Caco-2 (cell line): ENCODE measurements around the gene ABCB8. TPM values are rescaled to one million over a fixed set of nuclear protein-coding genes. Genes with fewer than 3 reads are reported as not detected.

Experiments used
- BruUV-seq: library from RNA; stranded (reverse); fragments of 400-500 nt; replicated peaks from 2 replicates; lab custom pipeline; 2021; lab: Mats Ljungman, UMichigan
- CTCF ChIA-PET: fragments of 300-600 bp; sonication (Branson Sonifier 250); formaldehyde crosslinking; loops from one replicate; lab custom pipeline; 2022; ENCODE audit warnings: antibody characterized with exemption; lab: Charles Lee
- POLR2A ChIA-PET: fragments of 300-600 bp; sonication (Branson Sonifier 250); formaldehyde crosslinking; loops from one replicate; lab custom pipeline; 2022; ENCODE audit warnings: antibody characterized with exemption; lab: Charles Lee
- DNase-seq, 2 experiments: peaks; one replicate each; pipeline versions ENCODE4 v3.0.0 to v3.0.0-alpha.2; 2020 to 2022
- H3K27me3 ChIP-seq: replicated peaks from 2 replicates; pipeline ENCODE4 v1.6.0; 2011; ENCODE audit warnings: low read length; ENCODE audit not compliant: control insufficient read depth, insufficient read depth
- H3K36me3 ChIP-seq: 2 replicates; pipeline ENCODE4 v1.5.1; 2011; ENCODE audit warnings: low read length; ENCODE audit not compliant: control insufficient read depth, insufficient read depth
- H3K4me1 ChIP-seq: fragments of 250-450 bp; sonication (Bioruptor Pico); 2 replicates; pipeline ENCODE4 v1.5.1; 2020; ENCODE audit warnings: mild to moderate bottlenecking
- H3K4me3 ChIP-seq: 2 replicates; pipeline ENCODE4 v1.5.1; 2011; ENCODE audit warnings: low read depth, mild to moderate bottlenecking, control low read depth, low read length
- H3K9me3 ChIP-seq: fragments of 250-450 bp; sonication (Bioruptor Pico); 2 replicates; pipeline ENCODE4 v1.5.1; 2020; ENCODE audit warnings: mild to moderate bottlenecking, moderate library complexity
- H3K27ac Mint-ChIP-seq: one replicate; pipeline ENCODE4 v1.8.0; 2022; ENCODE audit warnings: mixed read lengths; ENCODE audit not compliant: unreplicated experiment
- H3K27me3 Mint-ChIP-seq: one replicate; pipeline ENCODE4 v1.8.0; 2022; ENCODE audit warnings: mixed read lengths; ENCODE audit not compliant: insufficient read depth, unreplicated experiment
- H3K36me3 Mint-ChIP-seq: one replicate; pipeline ENCODE4 v1.8.0; 2022; ENCODE audit warnings: mild to moderate bottlenecking, mixed read lengths; ENCODE audit not compliant: insufficient read depth, unreplicated experiment
- H3K4me1 Mint-ChIP-seq: one replicate; pipeline ENCODE4 v1.8.0; 2022; ENCODE audit warnings: low read depth, mixed read lengths; ENCODE audit not compliant: unreplicated experiment
- H3K4me3 Mint-ChIP-seq: one replicate; pipeline ENCODE4 v1.8.0; 2022; ENCODE audit warnings: mild to moderate bottlenecking, moderate library complexity, mixed read lengths; ENCODE audit not compliant: unreplicated experiment
- H3K9me3 Mint-ChIP-seq: one replicate; pipeline ENCODE4 v1.8.0; 2022; ENCODE audit warnings: mixed read lengths; ENCODE audit not compliant: unreplicated experiment
- intact Hi-C: fragments of 100-400 bp; cut with micrococcal nuclease; formaldehyde crosslinking; loops from one replicate; pipeline ENCODE4 v1.10.0; 2022; ENCODE audit not compliant: unreplicated experiment
- total RNA-seq: library from RNA; stranded (reverse); gene quantifications from 2 replicates; pipeline ENCODE4 v1.2.3, GENCODE V29; 2022
- TF ChIP-seq, protein P1 (sequence below), 2 experiments: fragments of 200-600 bp in 1 of 2; IDR thresholded peaks; 1 replicate in 1 of 2; 2 replicates in 1 of 2; pipeline versions ENCODE4 v1.5.1 to v1.8.0; 2011 to 2022; ENCODE audit warnings: antibody characterized with exemption in 1 of 2, control low read depth in 1 of 2, inconsistent platforms in 1 of 2, low read depth in 1 of 2, low read length in 1 of 2, mild to moderate bottlenecking in 1 of 2, moderate library complexity in 1 of 2; ENCODE audit not compliant: insufficient read depth in 1 of 2, severe bottlenecking in 1 of 2, unreplicated experiment in 1 of 2

The ABCB8 gene
- total RNA-seq, 1 experiment from 2014 or later = 30.8 TPM

DNA sequence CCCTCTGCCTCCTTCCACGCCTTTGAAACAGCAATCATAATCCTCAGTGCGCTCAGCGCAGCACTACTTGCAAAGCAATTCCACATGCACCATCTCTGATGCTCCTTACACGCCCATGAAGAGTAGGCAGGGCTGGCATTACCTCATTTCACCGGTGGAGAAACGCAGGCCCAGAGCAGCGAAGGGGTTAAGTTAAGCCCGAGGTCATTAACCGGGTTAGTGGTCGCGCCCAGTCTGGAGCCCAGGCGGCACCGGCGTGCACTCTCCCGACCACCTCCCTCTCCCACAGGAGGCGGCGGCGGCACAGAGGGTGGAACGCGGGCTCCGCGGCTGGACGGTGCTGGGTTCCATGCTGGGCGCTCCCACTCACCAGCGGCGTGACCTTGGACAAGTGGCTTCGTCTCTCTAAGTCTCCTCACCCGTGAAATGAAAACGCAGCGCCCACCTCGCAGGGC is 51.8 kb downstream of the ABCB8 start:
- H3K27me3 ChIP-seq = no peaks in the 10 kb centered on the region
- TF ChIP-seq, protein P1, sequence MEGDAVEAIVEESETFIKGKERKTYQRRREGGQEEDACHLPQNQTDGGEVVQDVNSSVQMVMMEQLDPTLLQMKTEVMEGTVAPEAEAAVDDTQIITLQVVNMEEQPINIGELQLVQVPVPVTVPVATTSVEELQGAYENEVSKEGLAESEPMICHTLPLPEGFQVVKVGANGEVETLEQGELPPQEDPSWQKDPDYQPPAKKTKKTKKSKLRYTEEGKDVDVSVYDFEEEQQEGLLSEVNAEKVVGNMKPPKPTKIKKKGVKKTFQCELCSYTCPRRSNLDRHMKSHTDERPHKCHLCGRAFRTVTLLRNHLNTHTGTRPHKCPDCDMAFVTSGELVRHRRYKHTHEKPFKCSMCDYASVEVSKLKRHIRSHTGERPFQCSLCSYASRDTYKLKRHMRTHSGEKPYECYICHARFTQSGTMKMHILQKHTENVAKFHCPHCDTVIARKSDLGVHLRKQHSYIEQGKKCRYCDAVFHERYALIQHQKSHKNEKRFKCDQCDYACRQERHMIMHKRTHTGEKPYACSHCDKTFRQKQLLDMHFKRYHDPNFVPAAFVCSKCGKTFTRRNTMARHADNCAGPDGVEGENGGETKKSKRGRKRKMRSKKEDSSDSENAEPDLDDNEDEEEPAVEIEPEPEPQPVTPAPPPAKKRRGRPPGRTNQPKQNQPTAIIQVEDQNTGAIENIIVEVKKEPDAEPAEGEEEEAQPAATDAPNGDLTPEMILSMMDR (IDR thresholded peaks at IDR 0.05; ENCODE audit: insufficient read depth in 1 of 2, low read depth in 1 of 2, low read length in 1 of 2, severe bottlenecking in 1 of 2, unreplicated experiment in 1 of 2) = no peak
- H3K9me3 Mint-ChIP-seq = no peaks in the 10 kb centered on the region
- no peaks in the 10 kb centered on the region for H3K36me3 ChIP-seq
- BruUV-seq = TSS peak; percentile 51
- H3K9me3 ChIP-seq = no peaks in the 10 kb centered on the region
- POLR2A ChIA-PET = interaction anchor here (1.0 to 1.8 kb wide), 4 partner anchors 12 to 54 kb away, joined by 3 to 25 read pairs (median 12); partner anchors contain the start of gene ABCB8
- peak; percentile 44 to 51 for DNase-seq
- H3K27ac Mint-ChIP-seq = peak overlapping the region; percentile 55
- intact Hi-C loops = loop anchor here (1.0 kb wide), 1 partner anchor 18 kb away; no protein-coding TSS in a partner anchor
- H3K4me1 Mint-ChIP-seq = peaks cover 9% of the 10 kb centered on the region
- H3K4me3 Mint-ChIP-seq = peak overlapping the region; percentile 93
- H3K36me3 Mint-ChIP-seq = peaks cover 59% of the 10 kb centered on the region
- H3K4me1 ChIP-seq = peaks cover 22% of the 10 kb centered on the region
- H3K27me3 Mint-ChIP-seq = no peaks in the 10 kb centered on the region
- peak overlapping the region; percentile 98 for H3K4me3 ChIP-seq
- CTCF ChIA-PET = interaction anchor here (0.9 to 1.6 kb wide), 3 partner anchors 18 to 62 kb away, joined by 3 to 13 read pairs (median 5); no protein-coding TSS in a partner anchor

DNA sequence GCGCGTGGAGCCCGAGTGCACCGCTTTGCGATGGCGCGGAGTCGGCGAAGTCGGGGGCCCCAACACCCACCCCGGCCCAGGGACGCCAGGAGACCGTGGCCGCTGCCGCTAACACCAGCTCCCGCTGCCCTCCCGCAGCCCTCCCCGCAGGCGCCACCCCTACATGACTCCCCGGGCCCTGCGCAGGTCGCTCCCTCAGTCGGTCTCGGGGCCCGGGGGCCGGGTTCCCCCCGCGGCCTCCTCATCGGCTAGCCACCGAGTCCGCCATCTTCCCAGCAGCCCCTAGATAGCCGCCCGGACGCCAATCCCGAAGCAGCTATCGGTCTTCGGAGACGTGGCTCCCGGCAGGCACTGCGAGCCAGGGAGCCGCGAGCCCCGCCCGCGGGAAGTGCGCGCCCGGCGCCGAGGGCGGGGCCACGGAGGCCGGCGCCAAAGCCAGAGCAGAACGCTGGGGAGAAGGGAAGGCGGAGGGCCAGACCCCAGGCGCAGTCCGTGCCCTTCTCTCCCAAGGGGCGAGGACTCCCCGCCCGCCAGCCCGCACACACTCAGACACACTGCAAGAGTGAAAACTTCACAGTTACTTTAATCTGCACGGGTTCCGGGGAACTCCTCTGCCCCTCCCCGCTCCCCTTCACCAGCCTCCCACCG is 52.4 kb downstream of the ABCB8 start, which contains the start of gene FASTK:
TSS of gene FASTK (minus strand) at position 288 of the 648 bp plus-strand sequence. CDS start at position 245, 43 bp downstream.
- peak within 1 kb of the TSS; percentile 98 for H3K4me3 ChIP-seq
- intact Hi-C loops = loop anchor here (1.0 kb wide), 1 partner anchor 18 kb away; no protein-coding TSS in a partner anchor
- no peaks in the 10 kb centered on the region for H3K36me3 ChIP-seq
- H3K4me3 Mint-ChIP-seq = peak within 1 kb of the TSS; percentile 93
- H3K27me3 Mint-ChIP-seq = no peaks in the 10 kb centered on the region
- CTCF ChIA-PET = interaction anchor here (0.6 to 1.6 kb wide), 4 partner anchors 18 to 62 kb away, joined by 3 to 13 read pairs (median 4); partner anchors contain the start of gene CDK5
- no peaks in the 10 kb centered on the region for H3K27me3 ChIP-seq
- no peaks in the 10 kb centered on the region for H3K9me3 ChIP-seq
- DNase-seq = peak; percentile 91 to 92
- H3K9me3 Mint-ChIP-seq = no peaks in the 10 kb centered on the region
- H3K4me1 Mint-ChIP-seq = peaks cover 13% of the 10 kb centered on the region
- peak within 1 kb of the TSS; percentile 87 for H3K27ac Mint-ChIP-seq
- BruUV-seq = no TSS peak
- TF ChIP-seq, protein P1 (IDR thresholded peaks at IDR 0.05; ENCODE audit: insufficient read depth in 1 of 2, low read depth in 1 of 2, low read length in 1 of 2, severe bottlenecking in 1 of 2, unreplicated experiment in 1 of 2) = no peak
- H3K4me1 ChIP-seq = peaks cover 26% of the 10 kb centered on the region
- H3K36me3 Mint-ChIP-seq = peaks cover 56% of the 10 kb centered on the region
- POLR2A ChIA-PET = interaction anchor here (0.7 to 1.8 kb wide), 5 partner anchors 13 to 172 kb away, joined by 3 to 25 read pairs (median 10); partner anchors contain the start of gene ABCB8
